ENCODE measurements around the gene CDK9.

The CDK9 gene

GRCh38 chr9:127785933-127786772 is at the start of gene CDK9:
Gene CDK9, plus strand, starts transcription at chr9:127786034. Its CDS starts 115 bp downstream, at chr9:127786149.
- peak within 1 kb of the TSS; percentile 74 for H3K4me3 ChIP-seq (ENCODE audit: low read depth, low read length)
- TF ChIP-seq CTCF (conservative IDR thresholded peaks at IDR 0.05; ENCODE audit: low read depth, low read length): no peak
- DNase-seq (ENCODE audit: low read depth): peak; percentile 92

DNA sequence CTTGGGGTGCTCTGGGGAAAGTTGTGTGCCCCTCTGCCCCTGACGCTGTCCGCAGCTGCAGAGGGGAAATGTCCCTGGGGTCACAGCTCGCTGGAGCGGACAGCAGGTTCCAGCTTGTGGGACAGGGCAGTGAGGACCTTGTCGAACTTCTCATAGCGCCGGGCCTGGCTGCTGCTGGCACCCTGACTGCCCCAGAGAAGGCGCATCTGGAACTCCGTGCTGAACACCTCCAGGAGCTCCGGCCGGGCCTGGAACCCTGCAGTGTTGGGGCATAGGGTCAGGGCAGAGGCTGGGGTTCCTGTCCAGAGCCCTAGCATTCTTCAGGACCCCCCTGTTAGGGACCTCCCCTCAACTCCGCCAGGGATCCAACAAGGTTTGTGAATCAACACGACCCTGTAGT is 47.2 kb upstream of the CDK9 start:
- DNase-seq (ENCODE audit: low read depth): no peak
- no peak overlapping the region for H3K4me3 ChIP-seq (ENCODE audit: low read depth, low read length)
- no peak for TF ChIP-seq CTCF (conservative IDR thresholded peaks at IDR 0.05; ENCODE audit: low read depth, low read length)

DNA sequence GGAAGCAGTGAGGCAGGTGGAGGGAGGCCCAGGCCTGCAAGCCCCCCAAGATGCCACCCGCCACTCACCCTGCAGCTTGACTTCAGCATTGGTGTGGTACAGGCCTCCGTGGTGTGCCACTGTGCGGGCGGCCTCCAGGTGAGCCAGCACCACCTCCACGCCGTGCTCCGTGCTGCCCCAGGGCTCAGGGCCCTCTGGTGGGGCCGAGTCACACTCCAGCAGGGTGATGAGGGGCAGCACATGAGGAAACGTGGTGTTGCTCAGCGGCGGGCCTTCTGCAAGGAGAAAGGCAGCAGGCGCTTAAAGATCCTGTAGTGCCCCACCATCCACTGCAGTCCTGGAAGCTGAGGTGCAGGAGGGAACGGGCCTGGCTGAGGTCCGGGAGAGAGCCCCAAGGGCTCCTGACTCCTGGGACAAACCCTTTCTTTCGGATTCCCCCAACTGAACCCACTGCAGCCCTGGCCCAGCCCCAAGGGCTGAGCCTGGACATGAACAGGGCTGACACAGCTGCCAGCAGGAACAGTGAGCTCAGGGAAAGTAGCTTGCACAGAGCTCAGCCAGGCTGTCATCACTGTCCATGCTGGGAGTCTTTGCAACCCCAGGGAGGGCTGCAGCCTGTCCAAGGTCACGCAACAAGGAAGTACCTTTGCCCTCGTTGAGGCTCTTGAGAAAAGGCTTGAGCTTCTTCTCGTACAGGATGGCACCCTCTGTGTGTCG is 46.1 kb upstream of the CDK9 start:
- TF ChIP-seq CTCF (conservative IDR thresholded peaks at IDR 0.05; ENCODE audit: low read depth, low read length): no peak
- peak; percentile 63 for DNase-seq (ENCODE audit: low read depth)
- H3K4me3 ChIP-seq (ENCODE audit: low read depth, low read length): no peak overlapping the region

DNA sequence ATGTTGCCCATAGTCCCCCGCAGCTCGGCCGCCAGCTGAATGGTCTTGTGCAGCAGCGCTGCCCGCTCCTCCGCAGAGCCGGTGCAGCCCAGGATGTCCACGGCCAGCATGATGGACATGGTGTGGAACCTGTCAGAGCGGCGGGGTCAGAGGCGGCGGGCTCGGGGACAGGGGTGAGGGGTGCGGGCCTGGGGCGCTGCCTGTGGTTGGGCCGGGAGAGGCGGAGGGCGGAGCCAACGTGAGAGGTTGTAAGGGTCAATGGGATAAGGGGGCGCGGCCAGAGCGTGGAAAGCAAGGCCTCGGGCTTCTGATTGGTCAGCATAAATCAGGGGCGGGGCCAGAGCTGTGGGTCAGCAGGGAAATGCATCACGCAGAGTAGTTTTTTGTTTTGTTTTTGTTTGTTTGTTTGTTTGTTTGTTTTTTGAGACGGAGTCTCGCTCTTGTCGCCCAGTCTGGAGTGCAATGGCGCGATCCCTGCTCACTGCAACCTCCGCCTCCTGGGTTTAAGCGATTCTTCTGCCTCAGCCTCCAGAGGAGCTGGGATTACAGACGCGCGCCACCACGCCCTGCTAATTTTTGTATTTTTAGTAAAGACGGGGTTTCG is 43.9 kb upstream of the CDK9 start:
- no peak for DNase-seq (ENCODE audit: low read depth)
- TF ChIP-seq CTCF (conservative IDR thresholded peaks at IDR 0.05; ENCODE audit: low read depth, low read length): no peak
- no peak overlapping the region for H3K4me3 ChIP-seq (ENCODE audit: low read depth, low read length)

DNA sequence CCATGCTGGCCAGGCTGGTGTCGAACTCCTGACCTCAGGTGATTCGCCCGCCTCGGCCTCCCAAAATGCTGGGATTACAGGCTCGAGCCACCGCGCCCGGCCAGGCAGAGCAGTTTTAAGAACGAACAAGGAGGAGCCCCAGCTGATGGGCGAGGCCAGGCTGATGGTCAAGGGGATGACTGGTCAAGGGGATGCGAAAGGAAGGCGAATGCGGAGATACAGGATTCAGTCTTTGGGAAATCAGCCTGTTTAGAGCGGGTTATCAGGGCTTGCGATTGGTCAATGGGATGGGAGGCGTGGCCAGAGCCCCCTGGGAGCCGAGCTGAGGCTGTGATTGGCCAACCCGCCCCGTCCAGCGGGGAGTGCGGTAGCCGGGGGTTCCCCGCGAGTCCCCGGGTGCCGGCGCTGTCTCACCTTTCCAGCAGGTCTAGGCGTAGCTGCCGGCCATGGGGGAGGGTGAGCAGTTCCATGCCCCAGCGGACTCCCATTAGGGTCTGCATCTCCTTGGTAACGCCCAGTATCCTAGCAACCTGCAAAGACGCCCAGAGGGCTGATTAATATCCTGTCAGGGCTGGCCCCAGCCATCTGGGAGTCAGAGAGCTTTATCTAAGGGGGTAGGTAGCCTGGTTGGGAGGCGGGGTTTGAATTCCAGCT is 43.3 kb upstream of the CDK9 start:
- no peak overlapping the region for H3K4me3 ChIP-seq (ENCODE audit: low read depth, low read length)

More for the DNA sequence above, 43.3 kb upstream of the CDK9 start:
- DNase-seq (ENCODE audit: low read depth): no peak
- TF ChIP-seq CTCF (conservative IDR thresholded peaks at IDR 0.05; ENCODE audit: low read depth, low read length): no peak
